ENCODE measurements around the gene MTFR2.

Gene MTFR2

GRCh38 chr6:136249811-136250685 lies at the start of gene MTFR2:
Gene MTFR2 (minus strand): TSS chr6:136250311. CDS start chr6:136249099, 1,212 bp downstream.
- DNase-seq = peak; percentile 91

- DNase-seq = no peak
Observed at GRCh38 chr6:136294621-136295020, 44.5 kb upstream of the MTFR2 start.

GRCh38 chr6:136290410-136291010 lies 40.4 kb upstream of the MTFR2 start:
- peak; percentile 78 to 82 for DNase-seq

GRCh38 chr6:136289579-136290409 lies 39.7 kb upstream of the MTFR2 start, which contains the start of gene BCLAF1:
Gene BCLAF1 (minus strand): TSS chr6:136289846. CDS start chr6:136279866, 9,980 bp downstream.
- DNase-seq = peak; percentile 99 to 100

- DNase-seq = peak; percentile 91 to 93
Observed at GRCh38 chr6:136289327-136289578, 39.1 kb upstream of the MTFR2 start.

- DNase-seq = peak; percentile 84 to 86
Observed at GRCh38 chr6:136288566-136289326, 38.6 kb upstream of the MTFR2 start.

- DNase-seq = no peak
Observed at GRCh38 chr6:136284909-136285308, 34.8 kb upstream of the MTFR2 start.

GRCh38 chr6:136282906-136283305 lies 32.8 kb upstream of the MTFR2 start:
- no peak for DNase-seq

GRCh38 chr6:136280032-136280609 lies 30.0 kb upstream of the MTFR2 start:
- DNase-seq = no peak

- no peak for DNase-seq
Observed at GRCh38 chr6:136274062-136274461, 24.0 kb upstream of the MTFR2 start.

GRCh38 chr6:136265101-136265500 lies 15.0 kb upstream of the MTFR2 start:
- DNase-seq = no peak

GRCh38 chr6:136262940-136263339 lies 12.8 kb upstream of the MTFR2 start:
- DNase-seq = no peak

- DNase-seq = no peak
Observed at GRCh38 chr6:136254851-136255466, 4.8 kb upstream of the MTFR2 start.

GRCh38 chr6:136253734-136254133 lies 3.6 kb upstream of the MTFR2 start:
- no peak for DNase-seq

- DNase-seq = no peak
Observed at GRCh38 chr6:136252441-136252840, 2.3 kb upstream of the MTFR2 start.

GRCh38 chr6:136251394-136251793 lies 1.3 kb upstream of the MTFR2 start:
- no peak for DNase-seq

- no peak for DNase-seq
Observed at GRCh38 chr6:136250686-136251008, 536 bp upstream of the MTFR2 start.

- DNase-seq = peak in 1 of 2 experiments; percentile 32
Observed at GRCh38 chr6:136249336-136249735, 775 bp downstream of the MTFR2 start.

GRCh38 chr6:136244061-136244616 lies 6.0 kb downstream of the MTFR2 start:
- DNase-seq = no peak

GRCh38 chr6:136236466-136237293 lies 13.4 kb downstream of the MTFR2 start:
- DNase-seq = no peak

- DNase-seq = no peak
Observed at GRCh38 chr6:136235233-136235564, 14.9 kb downstream of the MTFR2 start.

All from activated T-cell treated with anti-CD3 and anti-CD28 coated beads, Interleukin-2, amount 50 U/mL, for 48 hours (primary cell).